Immature natural killer cell (primary cell): Measurements from ENCODE around the gene DMAP1. TPM values are rescaled to one million over a fixed set of nuclear protein-coding genes. Genes with fewer than 3 reads are reported as not detected.
A peak's percentile ranks its signal among the peaks of the same experiment; 100 is the strongest.
"Not testable (repeated sequence)": the region's sequence is repeated elsewhere in the genome, so short reads cannot be mapped to it uniquely, and the experiment has no call there.

Experiments
- DNase-seq, 3 donors: peaks; one replicate each; pipeline ENCODE4 v3.0.0; 2022; ENCODE audit warnings: mixed read lengths in 1 of 3
- H3K27ac Mint-ChIP-seq, 6 donors: one replicate each; pipeline ENCODE4 v1.8.0; 2020; ENCODE audit warnings: mixed read lengths in 6 of 6, mild to moderate bottlenecking in 5 of 6, inconsistent platforms in 4 of 6, moderate library complexity in 3 of 6
- H3K27me3 Mint-ChIP-seq, 3 donors: one replicate each; pipeline ENCODE4 v1.8.0; 2020 to 2021; ENCODE audit warnings: low read depth in 3 of 3, mild to moderate bottlenecking in 3 of 3, mixed read lengths in 3 of 3, moderate library complexity in 3 of 3, inconsistent platforms in 1 of 3
- H3K36me3 Mint-ChIP-seq, 3 donors: one replicate each; pipeline ENCODE4 v1.8.0; 2020; ENCODE audit warnings: mixed read lengths in 3 of 3, inconsistent platforms in 2 of 3, mild to moderate bottlenecking in 2 of 3
- H3K4me1 Mint-ChIP-seq, 2 donors: one replicate each; pipeline ENCODE4 v1.8.0; 2020; ENCODE audit warnings: inconsistent platforms in 2 of 2, mild to moderate bottlenecking in 2 of 2, mixed read lengths in 2 of 2, moderate library complexity in 1 of 2
- H3K4me3 Mint-ChIP-seq, 5 donors: one replicate each; pipeline ENCODE4 v1.8.0; 2020; ENCODE audit warnings: mild to moderate bottlenecking in 5 of 5, mixed read lengths in 5 of 5, inconsistent platforms in 3 of 5, moderate library complexity in 3 of 5
- H3K9me3 Mint-ChIP-seq, 6 donors: one replicate each; pipeline ENCODE4 v1.8.0; 2020; ENCODE audit warnings: mild to moderate bottlenecking in 6 of 6, mixed read lengths in 6 of 6, inconsistent platforms in 4 of 6, moderate library complexity in 3 of 6
- polyA plus RNA-seq, 3 donors: library from polyadenylated mRNA; unstranded; fragments of 300-500 nt; fragmentation: Illumina TruSeq; gene quantifications; one replicate each; pipeline ENCODE4 v1.2.3, GENCODE V29; 2021

DMAP1 gene
- 10 to 100 TPM; 29.4 to 44.3 (median 39.8) TPM for polyA plus RNA-seq

GRCh38 chr1:44213222-44214112 lies at the start of gene DMAP1:
Gene DMAP1, plus strand, starts transcription at chr1:44213471. Its CDS starts 283 bp downstream, at chr1:44213754.
- H3K4me3 Mint-ChIP-seq: peak within 1 kb of the TSS; percentile 92 to 99 (median 95)
- peaks cover 2 to 11% (median 3%) of the 10 kb centered on the region in 3 donors for H3K27me3 Mint-ChIP-seq
- peak; percentile 81 to 87 (median 84) for DNase-seq
- peak within 1 kb of the TSS; percentile 92 to 97 (median 94) for H3K27ac Mint-ChIP-seq
- H3K36me3 Mint-ChIP-seq: peaks cover 2 to 8% (median 2%) of the 10 kb centered on the region in 3 donors
- H3K9me3 Mint-ChIP-seq: no peaks in the 10 kb centered on the region
- H3K4me1 Mint-ChIP-seq: peaks cover 37 to 58% of the 10 kb centered on the region in 2 donors

GRCh38 chr1:44168520-44169098 lies 44.7 kb upstream of the DMAP1 start:
- Mint-ChIP-seq H3K4me3 (no peak overlapping the region), H3K36me3 (peaks cover 0 to 8% (median 6%) of the 10 kb centered on the region in 3 donors), H3K27ac (no peak overlapping the region), H3K4me1 (peaks cover 8% of the 10 kb centered on the region in 2 donors), H3K27me3 (peaks cover 6 to 12% (median 8%) of the 10 kb centered on the region in 3 donors), H3K9me3 (peaks cover 5 to 15% (median 8%) of the 10 kb centered on the region in 6 donors)
- DNase-seq: no peak

- Mint-ChIP-seq H3K36me3 (peaks cover 0 to 8% (median 6%) of the 10 kb centered on the region in 3 donors), H3K9me3 (peaks cover 7 to 15% (median 8%) of the 10 kb centered on the region in 6 donors), H3K4me1 (peaks cover 8% of the 10 kb centered on the region in 2 donors), H3K27me3 (peaks cover 5 to 12% (median 6%) of the 10 kb centered on the region in 3 donors), H3K4me3 (no peak overlapping the region), H3K27ac (no peak overlapping the region)
- DNase-seq: no peak
Measured at GRCh38 chr1:44170281-44170823, 42.9 kb upstream of the DMAP1 start.

- H3K27me3 Mint-ChIP-seq: peaks cover 0 to 6% (median 4%) of the 10 kb centered on the region in 3 donors
- H3K36me3 Mint-ChIP-seq: no peaks in the 10 kb centered on the region
- DNase-seq: no peak
- peaks cover 0 to 3% (median 0%) of the 10 kb centered on the region in 6 donors for H3K9me3 Mint-ChIP-seq
- no peaks in the 10 kb centered on the region for H3K4me1 Mint-ChIP-seq
- H3K27ac Mint-ChIP-seq: no peak overlapping the region
- no peak overlapping the region for H3K4me3 Mint-ChIP-seq
Measured at GRCh38 chr1:44174630-44175029, 38.6 kb upstream of the DMAP1 start.

- Mint-ChIP-seq H3K9me3 (no peaks in the 10 kb centered on the region), H3K27me3 (peaks cover 0 to 4% (median 3%) of the 10 kb centered on the region in 3 donors), H3K4me1 (no peaks in the 10 kb centered on the region), H3K4me3 (no peak overlapping the region), H3K36me3 (no peaks in the 10 kb centered on the region), H3K27ac (no peak overlapping the region)
- DNase-seq: no peak
Measured at GRCh38 chr1:44200336-44200735, 12.9 kb upstream of the DMAP1 start.

- H3K4me3 Mint-ChIP-seq, H3K27me3 Mint-ChIP-seq, H3K9me3 Mint-ChIP-seq, DNase-seq, H3K27ac Mint-ChIP-seq, H3K36me3 Mint-ChIP-seq, H3K4me1 Mint-ChIP-seq: not testable (repeated sequence)
Measured at GRCh38 chr1:44206545-44206944, 6.7 kb upstream of the DMAP1 start.

- Mint-ChIP-seq H3K36me3 (peaks cover 0 to 2% (median 0%) of the 10 kb centered on the region in 3 donors), H3K4me3 (no peak overlapping the region), H3K27me3 (peaks cover 5% of the 10 kb centered on the region in 3 donors)
Measured at GRCh38 chr1:44208226-44208625, 5.0 kb upstream of the DMAP1 start.

GRCh38 chr1:44210595-44210994 lies 2.7 kb upstream of the DMAP1 start:
- peaks cover 3 to 11% (median 6%) of the 10 kb centered on the region in 3 donors for H3K27me3 Mint-ChIP-seq
- no peak for DNase-seq
- no peak overlapping the region for H3K4me3 Mint-ChIP-seq
- H3K27ac Mint-ChIP-seq: no peak overlapping the region
- H3K36me3 Mint-ChIP-seq: peaks cover 0 to 5% (median 0%) of the 10 kb centered on the region in 3 donors
- no peaks in the 10 kb centered on the region for H3K9me3 Mint-ChIP-seq
- peaks cover 30 to 35% of the 10 kb centered on the region in 2 donors for H3K4me1 Mint-ChIP-seq

More at GRCh38 chr1:44208226-44208625, 5.0 kb upstream of the DMAP1 start:
- DNase-seq: no peak
- no peak overlapping the region for H3K27ac Mint-ChIP-seq
- H3K4me1 Mint-ChIP-seq: peaks cover 12% of the 10 kb centered on the region in 2 donors
- no peaks in the 10 kb centered on the region for H3K9me3 Mint-ChIP-seq

GRCh38 chr1:44212355-44213221 lies 683 bp upstream of the DMAP1 start:
- no peaks in the 10 kb centered on the region for H3K9me3 Mint-ChIP-seq
- H3K36me3 Mint-ChIP-seq: peaks cover 0 to 4% (median 0%) of the 10 kb centered on the region in 3 donors
- H3K27me3 Mint-ChIP-seq: peaks cover 2 to 11% (median 3%) of the 10 kb centered on the region in 3 donors
- DNase-seq: peak; percentile 37 to 45 (median 43)
- peaks cover 36 to 55% of the 10 kb centered on the region in 2 donors for H3K4me1 Mint-ChIP-seq
- peak overlapping the region; percentile 92 to 97 (median 94) for H3K27ac Mint-ChIP-seq
- H3K4me3 Mint-ChIP-seq: peak overlapping the region; percentile 92 to 99 (median 95)

- Mint-ChIP-seq H3K27me3 (peaks cover 1 to 9% (median 4%) of the 10 kb centered on the region in 3 donors), H3K27ac (no peak overlapping the region), H3K4me1 (peaks cover 31 to 50% of the 10 kb centered on the region in 2 donors), H3K36me3 (peaks cover 4 to 20% (median 8%) of the 10 kb centered on the region in 3 donors), H3K4me3 (no peak overlapping the region), H3K9me3 (no peaks in the 10 kb centered on the region)
- DNase-seq: peak; percentile 36 to 46 (median 41)
Measured at GRCh38 chr1:44217809-44218410, 4.6 kb downstream of the DMAP1 start.

GRCh38 chr1:44218503-44219300 lies 5.4 kb downstream of the DMAP1 start:
- Mint-ChIP-seq H3K4me1 (peaks cover 32 to 45% of the 10 kb centered on the region in 2 donors), H3K9me3 (no peaks in the 10 kb centered on the region), H3K27me3 (peaks cover 2 to 3% (median 2%) of the 10 kb centered on the region in 3 donors), H3K27ac (peak overlapping the region in 1 of 6 donors; percentile 15), H3K36me3 (peaks cover 4 to 20% (median 8%) of the 10 kb centered on the region in 3 donors), H3K4me3 (no peak overlapping the region)
- no peak for DNase-seq

GRCh38 chr1:44219301-44219626 lies 6.0 kb downstream of the DMAP1 start:
- no peak overlapping the region for H3K27ac Mint-ChIP-seq
- H3K4me3 Mint-ChIP-seq: no peak overlapping the region
- peaks cover 4 to 20% (median 8%) of the 10 kb centered on the region in 3 donors for H3K36me3 Mint-ChIP-seq
- no peak for DNase-seq
- H3K27me3 Mint-ChIP-seq: peaks cover 0 to 4% (median 2%) of the 10 kb centered on the region in 3 donors
- H3K9me3 Mint-ChIP-seq: no peaks in the 10 kb centered on the region
- peaks cover 31 to 45% of the 10 kb centered on the region in 2 donors for H3K4me1 Mint-ChIP-seq
